Fibroblast of peridontal ligament (primary cell): ENCODE measurements around the gene ST3GAL2.
"Not testable (repeated sequence)": the region's sequence is repeated elsewhere in the genome, so short reads cannot be mapped to it uniquely, and the experiment has no call there.

ENCODE experiments used
- DNase-seq: peaks from one replicate; pipeline ENCODE4 v3.0.0-alpha.2; 2010; ENCODE audit errors: extremely low read depth

ST3GAL2 gene

GRCh38 chr16:70386289-70386986 lies 52.5 kb downstream of the ST3GAL2 start:
- DNase-seq, result not testable (repeated sequence)

DNA sequence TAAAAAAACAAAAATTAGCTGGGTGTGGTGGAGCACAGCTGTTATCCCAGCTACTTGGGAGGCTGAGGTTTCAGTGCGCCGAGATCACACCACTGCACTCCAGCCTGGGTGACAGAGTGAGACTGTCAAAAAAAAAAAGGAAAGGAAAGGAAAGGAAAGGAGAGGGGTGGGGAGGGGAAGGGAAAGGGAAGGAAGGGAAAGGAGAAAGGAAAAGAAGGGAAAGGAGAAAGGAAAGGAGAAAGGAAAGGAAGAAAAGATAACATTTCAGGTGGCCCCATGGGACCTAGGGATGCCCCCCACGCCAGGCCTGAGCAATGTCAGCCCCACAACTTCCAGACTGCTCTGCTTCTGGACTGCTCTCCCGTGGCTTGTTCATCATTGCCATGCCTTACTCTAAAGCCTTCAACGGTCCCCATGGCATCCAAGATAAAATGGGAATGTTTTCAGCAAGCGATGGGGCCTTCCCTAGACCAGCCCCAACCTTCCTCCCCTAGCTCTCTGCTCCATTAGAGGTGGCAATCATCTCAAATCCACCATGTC lies 55.4 kb downstream of the ST3GAL2 start:
- DNase-seq, result no peak

GRCh38 chr16:70381604-70382342 lies 57.1 kb downstream of the ST3GAL2 start:
- DNase-seq, result no peak

DNA sequence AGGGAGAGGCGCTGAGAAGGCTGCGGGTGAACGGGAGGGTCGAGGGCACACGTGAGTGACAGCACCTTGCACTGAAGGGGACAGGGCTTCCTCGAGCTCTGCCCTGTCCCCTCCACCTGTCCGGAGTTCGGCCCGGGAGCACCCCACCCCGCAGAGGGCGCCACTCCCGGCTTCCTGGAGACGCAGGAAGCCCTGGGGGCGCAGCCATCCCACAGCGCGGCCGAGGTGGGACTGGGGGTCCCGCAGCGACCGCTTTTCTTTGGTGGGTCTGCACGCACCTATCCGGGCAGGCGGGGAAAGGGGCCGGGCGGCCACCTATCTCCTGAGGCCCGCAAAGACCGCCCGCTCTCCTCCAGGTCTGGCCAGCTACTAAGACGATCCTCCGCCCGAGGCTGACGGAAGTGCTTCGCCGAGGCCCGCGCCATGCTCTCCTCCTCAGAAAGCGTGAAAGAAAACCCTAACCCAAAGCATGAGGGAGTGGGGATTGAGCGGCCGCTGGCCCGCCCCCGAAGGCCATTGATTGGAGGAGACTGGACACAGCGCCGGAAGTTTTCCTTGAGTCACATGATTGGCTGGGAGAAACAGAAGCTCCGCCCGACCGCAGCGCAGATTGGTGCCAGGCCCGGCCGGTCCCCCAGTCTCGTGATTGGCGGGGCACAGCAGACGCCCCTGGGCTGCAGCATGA lies 57.8 kb downstream of the ST3GAL2 start:
- peak; percentile 96 for DNase-seq

- peak; percentile 87 for DNase-seq
Measured at GRCh38 chr16:70380248-70380918, 58.5 kb downstream of the ST3GAL2 start.

DNA sequence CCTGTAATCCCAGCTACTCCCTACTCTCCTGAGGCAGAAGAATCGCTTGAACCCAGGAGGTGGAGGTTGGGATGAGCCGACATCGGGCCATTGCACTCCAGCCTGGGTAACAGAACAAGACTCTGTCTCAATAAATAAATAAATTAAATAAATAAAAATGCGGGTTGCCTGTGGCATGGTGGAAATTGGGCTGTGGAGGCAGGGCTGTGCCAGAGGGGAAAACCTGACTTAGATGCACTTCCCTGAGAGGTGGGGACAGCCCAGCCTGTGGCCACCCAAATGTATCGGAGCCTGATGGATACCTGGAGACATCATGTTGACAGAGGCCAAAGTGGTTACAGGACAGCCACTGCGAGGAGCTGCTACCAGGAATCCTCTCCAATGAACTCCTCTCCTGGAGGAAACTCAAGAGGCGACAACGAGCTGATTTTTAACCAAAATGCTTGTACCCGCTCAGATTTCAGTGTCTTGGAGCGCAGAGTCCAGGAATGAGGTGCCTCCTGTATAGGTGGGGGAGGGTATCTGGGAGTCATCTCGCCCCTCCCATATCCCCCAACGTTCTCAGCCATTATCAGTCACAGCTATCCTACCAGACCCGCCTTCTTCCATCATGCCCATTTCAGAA lies 59.9 kb downstream of the ST3GAL2 start:
- no peak for DNase-seq

- DNase-seq, result no peak
Measured at GRCh38 chr16:70377782-70378181, 61.1 kb downstream of the ST3GAL2 start.

DNA sequence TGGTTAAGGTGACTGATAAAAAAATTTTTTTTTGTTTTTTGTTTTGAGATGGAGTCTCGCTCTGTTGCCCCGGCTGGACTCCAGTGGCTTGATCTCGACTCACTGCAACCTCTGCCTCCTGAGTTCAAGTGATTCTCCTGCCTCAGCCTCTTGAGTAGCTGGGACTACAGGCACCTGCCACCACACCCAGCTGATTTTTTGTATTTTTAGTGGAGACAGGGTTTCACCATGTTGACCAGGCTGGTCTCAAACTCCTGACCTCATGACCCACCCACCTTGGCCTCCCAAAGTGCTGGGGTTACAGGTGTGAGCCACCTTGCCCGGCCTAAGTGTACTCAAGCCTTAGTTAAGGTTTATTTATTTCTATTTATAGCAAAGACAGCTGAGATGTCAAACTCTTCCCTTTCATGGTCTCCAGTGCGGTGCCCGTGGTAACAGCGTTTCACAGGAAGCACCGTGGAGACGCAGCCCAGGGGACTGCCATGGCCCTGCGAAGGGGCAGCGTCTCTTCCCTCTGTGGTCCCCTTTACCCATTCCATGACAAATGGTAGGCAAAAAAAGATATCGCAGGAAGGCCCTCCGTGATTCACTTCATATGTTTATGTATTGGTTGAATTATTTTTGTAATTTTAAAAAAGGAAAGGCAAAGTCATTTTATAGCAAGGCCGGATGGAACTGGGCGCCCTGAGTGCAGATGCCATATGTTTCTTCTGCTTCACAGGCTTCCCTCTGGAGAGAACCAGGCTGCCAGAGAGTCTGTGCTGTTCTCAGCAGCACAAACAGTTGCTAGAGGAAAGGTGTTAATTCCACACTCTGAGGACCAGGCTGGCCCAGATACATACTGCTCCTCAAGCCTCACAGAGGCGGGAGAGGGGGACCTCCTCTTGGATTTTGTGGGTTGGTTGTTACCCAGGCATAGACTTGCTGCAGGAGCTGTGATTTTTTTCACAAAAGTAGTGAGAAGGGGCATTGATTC lies 63.0 kb downstream of the ST3GAL2 start:
- DNase-seq, result no peak

- no peak for DNase-seq
Measured at GRCh38 chr16:70374213-70374612, 64.7 kb downstream of the ST3GAL2 start.

DNA sequence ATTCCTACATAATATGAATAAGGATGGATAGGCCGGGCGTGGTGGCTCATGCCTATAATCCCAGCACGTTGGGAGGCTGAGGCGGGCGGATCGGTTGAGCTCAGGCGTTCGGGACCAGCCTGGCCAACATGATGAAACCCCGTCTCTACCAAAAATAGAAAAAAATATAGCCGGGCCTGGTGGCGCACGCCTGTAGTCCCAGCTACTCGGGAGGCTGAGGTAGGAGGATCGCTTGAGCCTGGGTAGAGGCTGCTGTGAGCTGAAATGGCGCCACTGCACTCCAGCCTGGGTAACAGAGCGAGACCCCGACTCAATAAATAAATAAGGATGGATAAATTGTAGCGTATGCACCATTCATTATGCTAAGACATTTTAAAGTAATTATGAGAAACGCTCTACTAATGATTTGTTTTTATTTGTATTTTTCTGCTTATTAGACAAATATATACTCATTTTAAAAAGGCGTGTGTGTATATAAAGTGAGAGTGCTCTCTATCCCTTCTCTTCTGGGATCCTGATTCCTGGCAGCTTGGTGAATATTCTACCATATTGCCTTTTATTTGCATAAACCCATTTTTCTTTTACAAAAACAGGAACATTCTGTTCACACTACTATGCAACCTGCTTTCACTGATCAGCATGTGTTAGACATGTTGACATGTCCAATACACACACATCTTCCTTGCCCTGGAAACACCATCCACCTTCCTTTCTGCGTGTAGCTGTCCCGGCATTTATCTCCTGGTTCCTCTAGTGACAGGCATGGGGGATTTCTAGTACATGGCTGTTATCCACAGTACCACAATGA lies 65.8 kb downstream of the ST3GAL2 start:
- no peak for DNase-seq

GRCh38 chr16:70370924-70371323 lies 68.0 kb downstream of the ST3GAL2 start:
- no peak for DNase-seq

GRCh38 chr16:70370145-70370544 lies 68.8 kb downstream of the ST3GAL2 start:
- peak; percentile 48 for DNase-seq

DNA sequence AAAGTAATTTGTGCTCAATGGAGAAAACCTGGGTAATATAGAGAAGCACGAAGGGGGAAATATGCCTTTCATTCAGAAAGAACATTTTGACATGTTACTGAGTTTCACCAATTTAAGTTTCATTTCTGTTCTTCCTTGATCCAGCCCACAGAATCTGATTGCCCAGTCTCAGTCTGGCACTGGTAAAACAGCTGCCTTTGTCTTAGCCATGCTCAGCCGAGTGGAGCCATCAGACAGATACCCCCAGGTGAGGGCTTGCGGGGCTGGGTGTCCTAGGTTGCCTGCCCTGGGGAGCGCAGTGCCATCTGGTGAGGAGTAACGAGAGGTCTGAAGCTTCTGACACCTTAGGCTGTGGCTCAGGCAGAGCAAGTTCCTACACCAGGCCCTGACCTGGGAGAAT lies 74.5 kb downstream of the ST3GAL2 start:
- DNase-seq, result no peak

DNA sequence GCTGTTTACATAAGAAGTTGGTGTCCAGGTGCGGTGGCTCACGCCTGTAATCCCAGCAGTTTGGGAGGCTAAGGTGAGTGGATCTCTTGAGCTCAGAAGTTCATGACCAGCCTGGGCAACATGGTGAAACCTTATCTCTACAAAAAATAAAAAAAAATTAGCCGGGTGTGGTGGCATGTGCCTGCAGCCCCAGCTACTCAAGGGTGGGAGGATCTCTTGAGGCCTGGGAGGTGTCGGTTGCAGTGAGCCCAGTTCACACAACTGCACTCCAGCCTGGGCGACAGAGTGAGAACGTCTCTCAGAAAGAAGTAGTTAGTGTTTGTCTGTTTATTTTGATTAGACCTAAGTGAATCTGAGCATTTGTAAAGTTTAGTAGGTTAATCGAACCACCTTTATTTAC lies 79.3 kb downstream of the ST3GAL2 start:
- no peak for DNase-seq

- no peak for DNase-seq
Measured at GRCh38 chr16:70349783-70350182, 89.1 kb downstream of the ST3GAL2 start.

- DNase-seq, result peak; percentile 65
Measured at GRCh38 chr16:70348991-70349390, 89.9 kb downstream of the ST3GAL2 start.

GRCh38 chr16:70345840-70346239 lies 93.1 kb downstream of the ST3GAL2 start:
- DNase-seq, result no peak

GRCh38 chr16:70342016-70342415 lies 96.9 kb downstream of the ST3GAL2 start:
- DNase-seq, result no peak

DNA sequence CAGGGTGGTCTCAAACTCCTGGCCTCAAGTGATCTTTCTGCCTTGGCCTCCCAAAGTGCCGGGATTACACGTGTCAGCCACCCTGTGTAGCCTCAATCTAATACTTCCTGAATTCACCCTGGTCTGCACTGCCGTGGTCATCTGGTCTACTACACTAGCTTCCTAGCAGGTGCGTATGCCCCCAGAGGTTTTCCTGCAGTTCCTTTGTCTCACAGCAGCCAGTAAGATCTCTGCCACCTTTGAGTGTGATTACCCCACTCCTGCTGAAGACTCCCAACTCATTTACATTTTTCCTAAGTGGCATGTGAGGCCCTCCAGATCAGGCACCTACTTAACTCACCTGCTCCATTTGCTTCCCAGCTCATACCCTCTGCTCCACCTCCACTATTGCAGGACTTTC lies 97.3 kb downstream of the ST3GAL2 start:
- no peak for DNase-seq
